ENCODE measurements around the gene EPC2. TPM values are rescaled to one million over a fixed set of nuclear protein-coding genes. Genes with fewer than 3 reads are reported as not detected.

EPC2 gene
- total RNA-seq: 16.9 and 19.2 TPM in 2 replicates

GRCh38 chr2:148643998-148644882, at the start of gene EPC2:
TSS of gene EPC2 (plus strand) at chr2:148644751. CDS start at chr2:148645018, 267 bp downstream.

Other genes with a start within 250 kb of the EPC2 start
- 0.10 and 0.13 TPM in 2 replicates for gene KIF5C, start 230.5 kb downstream of the EPC2 start, total RNA-seq

Measured in smooth muscle cell of the pulmonary artery (primary cell).